HG02973 (cell line): ENCODE data around the gene AFF3.
"Not testable (repeated sequence)": the region's sequence is repeated elsewhere in the genome, so short reads cannot be mapped to it uniquely, and the experiment has no call there.

Experiments used
- ATAC-seq: cut with Tn5 transposase; IDR thresholded peaks from one replicate; pipeline ENCODE4 v1.9.1; 2021; ENCODE audit warnings: moderate library complexity; ENCODE audit not compliant: unreplicated experiment

The AFF3 gene

GRCh38 chr2:99775585-99775984 lies 366.8 kb downstream of the AFF3 start:
- no peak for ATAC-seq

DNA sequence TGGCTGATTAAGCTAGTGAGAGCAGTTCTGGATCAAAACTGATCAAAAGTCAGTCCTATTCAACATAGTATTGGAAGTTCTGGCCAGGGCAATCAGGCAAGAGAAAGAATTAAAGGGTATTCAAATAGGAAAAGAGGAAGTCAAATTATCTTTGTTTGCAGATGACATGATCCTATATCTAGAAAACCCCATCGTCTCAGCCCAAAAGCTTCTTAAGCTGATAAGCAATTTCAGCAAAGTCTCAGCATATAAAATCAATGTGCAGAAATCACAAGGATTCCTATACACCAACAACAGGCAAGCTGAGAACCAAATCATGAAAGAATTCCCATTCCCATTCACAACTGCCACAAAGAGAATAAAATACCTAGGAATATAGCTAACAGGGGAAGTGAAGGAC lies 368.7 kb downstream of the AFF3 start:
- ATAC-seq = not testable (repeated sequence)

DNA sequence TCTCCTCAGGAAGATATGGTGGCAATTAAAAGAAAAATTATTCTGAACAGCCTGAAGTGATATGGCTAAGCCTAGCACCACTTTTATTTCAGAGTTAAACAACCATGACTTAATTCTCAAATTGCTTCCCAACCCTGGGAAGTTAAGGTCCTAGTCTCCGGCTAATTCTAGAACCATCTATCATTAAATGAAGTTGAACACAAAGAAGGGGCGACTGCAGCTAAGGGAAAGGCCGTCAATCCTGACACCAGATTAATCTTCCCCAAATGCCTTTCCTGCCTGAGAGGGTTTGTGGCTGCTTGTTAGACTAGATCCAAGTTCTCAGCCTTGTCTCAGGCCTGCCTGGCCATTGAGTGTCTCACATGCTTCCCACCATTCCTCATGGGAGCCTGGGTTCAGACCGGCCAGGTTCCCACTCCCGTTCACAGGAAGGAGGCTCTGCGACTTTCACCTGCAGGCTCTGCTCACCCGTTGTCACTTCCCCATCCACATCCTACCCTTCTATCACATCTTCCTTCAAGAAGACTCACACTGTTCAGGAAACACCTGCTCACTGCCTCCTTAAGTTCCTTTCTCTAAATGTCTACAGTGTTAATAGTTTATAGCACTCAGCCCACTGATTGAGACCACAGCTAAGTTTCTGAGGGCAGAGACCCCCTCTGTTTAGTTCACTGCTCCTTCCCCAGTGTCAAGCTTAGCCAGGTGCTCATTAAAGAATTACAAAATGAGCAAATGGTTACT lies 369.6 kb downstream of the AFF3 start:
- no peak for ATAC-seq

DNA sequence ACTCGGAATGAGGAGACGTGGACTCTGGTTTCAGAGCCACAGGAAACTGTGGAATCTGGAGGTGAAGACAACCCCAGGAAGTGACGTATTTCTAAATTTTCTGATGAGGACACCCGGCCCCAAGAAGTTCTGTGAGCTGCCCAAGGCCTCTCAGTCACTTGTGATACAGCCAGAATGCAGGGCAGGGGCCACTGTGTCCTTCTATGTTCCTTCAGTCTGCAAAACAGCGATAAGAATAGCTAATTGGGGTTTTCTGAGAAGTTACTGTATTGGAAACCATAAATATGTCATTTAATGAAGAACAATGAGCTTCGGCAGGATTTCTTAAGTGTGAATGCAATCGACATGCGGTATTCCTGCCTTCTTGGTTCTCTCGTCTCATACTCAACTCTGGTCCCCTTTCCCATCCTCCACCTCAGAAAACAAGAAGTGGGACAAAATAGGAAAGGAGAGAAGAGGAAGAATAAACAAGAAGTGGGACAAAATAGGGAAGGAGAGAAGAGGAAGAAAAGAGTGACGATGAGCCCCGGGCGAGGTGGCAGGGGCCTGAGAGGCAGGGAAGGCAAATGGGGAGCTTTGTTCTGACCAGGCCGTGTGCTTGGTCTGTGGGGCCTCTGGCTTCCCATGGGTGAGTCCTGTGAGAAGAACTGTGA lies 370.6 kb downstream of the AFF3 start:
- ATAC-seq = no peak

- ATAC-seq = no peak
Observed at GRCh38 chr2:99770876-99771275, 371.5 kb downstream of the AFF3 start.

DNA sequence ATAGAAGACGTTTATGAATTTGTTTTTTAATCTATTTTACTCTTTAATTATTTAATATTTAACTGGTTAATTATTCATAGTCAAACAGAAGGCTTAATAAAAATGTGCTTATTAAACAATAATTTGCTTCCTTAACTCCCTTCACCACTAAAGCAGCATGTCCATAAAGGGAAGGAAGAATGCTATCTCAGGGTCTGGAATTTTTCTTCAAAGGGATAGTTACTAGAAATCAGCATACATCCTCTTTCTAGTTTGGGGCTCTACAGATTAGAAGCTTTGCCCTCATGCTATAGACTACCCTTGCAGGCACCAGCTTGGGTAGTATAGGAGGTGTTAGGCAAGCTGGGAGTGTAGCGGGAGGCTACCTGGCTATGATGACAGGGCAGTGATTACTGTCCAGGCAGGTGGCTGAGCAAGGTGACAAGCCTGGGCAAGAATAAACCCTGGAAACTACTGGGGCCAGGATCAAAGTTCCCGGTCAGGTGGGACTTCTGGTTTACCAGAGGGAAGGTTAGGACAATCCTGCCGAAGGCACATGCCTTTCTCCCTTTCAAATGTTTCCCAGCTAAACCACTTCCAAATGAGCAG lies 376.6 kb downstream of the AFF3 start:
- no peak for ATAC-seq

GRCh38 chr2:99763764-99764163 lies 378.6 kb downstream of the AFF3 start:
- ATAC-seq = no peak

- ATAC-seq = no peak
Observed at GRCh38 chr2:99762714-99763113, 379.7 kb downstream of the AFF3 start.

- ATAC-seq = no peak
Observed at GRCh38 chr2:99757611-99758114, 384.7 kb downstream of the AFF3 start.

DNA sequence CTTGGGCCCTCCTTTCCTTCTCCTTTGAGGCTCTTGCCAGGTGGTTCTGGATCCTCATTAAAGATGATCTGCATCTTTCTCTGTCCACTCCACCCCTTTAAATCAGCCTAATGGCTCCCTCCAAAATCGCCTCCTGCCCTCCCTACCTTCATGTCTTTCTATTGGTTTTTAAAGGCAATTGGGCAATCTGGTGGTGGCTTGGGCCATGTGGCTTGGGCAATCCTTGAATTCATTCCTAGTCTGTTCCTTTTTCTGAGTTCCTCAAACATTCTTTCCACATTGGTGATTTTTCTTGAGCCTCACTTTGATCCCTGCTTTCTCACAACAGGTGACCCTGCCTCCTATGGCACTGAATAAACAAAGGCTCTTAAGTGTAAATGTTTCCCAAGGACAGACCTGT lies 386.3 kb downstream of the AFF3 start:
- no peak for ATAC-seq

GRCh38 chr2:99754210-99754609 lies 388.2 kb downstream of the AFF3 start:
- no peak for ATAC-seq

DNA sequence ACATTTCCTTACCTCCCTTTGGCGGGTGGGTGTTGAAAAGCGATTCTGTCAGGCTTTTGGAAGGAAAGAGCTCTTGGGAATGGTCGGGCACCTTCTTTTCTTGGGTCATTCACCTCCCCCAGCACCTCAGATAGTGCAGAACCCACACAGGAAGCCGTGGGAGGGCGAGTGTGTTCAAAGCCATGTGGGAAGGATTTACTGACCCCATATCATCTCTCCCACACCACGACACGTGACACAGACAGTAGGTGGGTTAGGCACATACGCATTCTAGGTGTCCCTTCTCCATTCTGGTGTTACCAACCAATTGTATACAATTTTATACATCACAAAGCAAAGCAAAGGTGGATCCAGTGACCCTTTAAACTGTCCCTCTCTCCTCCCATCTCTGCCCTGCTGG lies 388.9 kb downstream of the AFF3 start:
- ATAC-seq = no peak

- no peak for ATAC-seq
Observed at GRCh38 chr2:99748344-99748743, 394.0 kb downstream of the AFF3 start.

DNA sequence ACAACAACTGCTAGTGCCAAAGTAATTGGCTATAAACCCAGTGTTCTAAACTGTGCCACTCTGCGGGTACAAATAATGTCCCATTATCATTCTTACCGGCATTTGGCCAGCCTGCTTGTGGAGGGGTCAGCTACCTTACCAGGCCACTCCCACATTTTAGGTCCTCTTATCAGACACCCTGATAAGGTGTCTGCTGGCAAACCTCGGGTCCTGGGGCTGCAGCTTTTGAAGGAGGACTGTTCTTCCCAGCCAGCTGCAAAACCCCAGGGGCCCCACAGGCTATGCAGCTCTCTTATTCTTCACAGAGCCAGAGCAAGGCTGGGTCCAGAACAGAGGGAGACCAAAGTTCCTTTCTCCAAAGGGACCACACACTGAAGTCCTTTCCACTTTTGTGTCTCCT lies 394.5 kb downstream of the AFF3 start:
- ATAC-seq = no peak

DNA sequence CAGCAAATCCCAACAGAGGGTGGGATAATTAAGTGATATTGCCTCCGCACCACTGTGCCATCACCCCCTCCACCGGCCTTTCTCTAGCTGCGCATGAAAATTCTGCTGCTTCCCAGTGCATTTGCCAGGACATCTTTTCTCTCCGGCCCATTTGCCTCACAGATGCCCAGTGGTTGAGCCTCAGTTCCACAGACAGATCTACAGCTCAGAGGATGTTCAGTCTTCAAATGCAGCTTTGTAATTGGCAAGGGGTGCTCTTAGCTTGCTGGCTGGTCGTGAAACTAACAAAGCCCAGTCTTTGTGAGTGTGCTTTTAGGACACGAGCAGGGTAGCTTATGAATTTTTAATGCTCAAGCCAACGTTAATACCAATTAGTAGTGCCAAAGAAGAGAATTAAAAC lies 399.2 kb downstream of the AFF3 start:
- no peak for ATAC-seq

DNA sequence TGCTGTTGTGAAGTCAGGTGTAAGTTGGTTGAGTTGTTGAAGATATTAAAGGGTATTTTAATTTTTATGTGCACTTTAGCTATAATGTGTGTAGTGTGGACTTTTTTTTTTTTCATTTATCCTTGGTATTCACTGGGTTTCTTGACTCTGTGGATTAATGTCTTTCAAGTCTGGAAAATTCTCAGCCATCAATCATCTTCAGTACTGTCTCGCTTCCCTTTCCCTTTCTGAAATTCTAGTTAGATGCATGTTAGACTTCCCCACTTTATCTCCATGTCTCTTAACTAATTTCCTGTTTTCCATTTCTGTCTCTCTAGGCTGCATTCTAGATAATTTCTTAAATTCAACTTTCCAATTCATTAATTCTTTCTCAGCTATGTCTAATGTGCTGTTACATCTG lies 404.9 kb downstream of the AFF3 start:
- ATAC-seq = no peak

GRCh38 chr2:99735753-99736152 lies 406.6 kb downstream of the AFF3 start:
- ATAC-seq = no peak

- not testable (repeated sequence) for ATAC-seq
Observed at GRCh38 chr2:99735314-99735713, 407.1 kb downstream of the AFF3 start.

DNA sequence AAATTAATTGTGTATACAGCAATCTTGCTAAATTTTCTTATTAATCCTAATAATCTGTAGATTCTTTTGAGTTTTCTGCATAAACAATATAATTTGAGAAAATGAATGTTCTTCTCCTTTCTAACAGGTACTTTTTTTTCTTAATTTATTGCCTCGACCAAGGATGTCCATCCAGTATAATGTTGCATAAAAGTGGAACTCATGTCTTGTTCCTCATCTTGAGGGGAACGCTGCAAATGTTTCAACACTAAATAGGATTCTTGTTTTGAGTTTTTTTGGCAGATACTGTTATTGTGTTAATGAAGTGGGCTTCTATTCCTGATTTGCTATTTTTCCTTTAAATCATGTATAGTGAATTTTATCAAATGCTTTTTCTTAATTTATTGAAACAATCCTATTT lies 408.2 kb downstream of the AFF3 start:
- no peak for ATAC-seq

- ATAC-seq = no peak
Observed at GRCh38 chr2:99729104-99730025, 413.0 kb downstream of the AFF3 start.

GRCh38 chr2:99728166-99728565 lies 414.2 kb downstream of the AFF3 start:
- ATAC-seq = no peak
